Measurements from ENCODE around the gene MAOB. TPM values are rescaled to one million over a fixed set of nuclear protein-coding genes. Genes with fewer than 3 reads are reported as not detected.

The MAOB gene
- total and polyA plus RNA-seq, 12 donors: 10.8 to 90.0 (median 41.2) TPM

DNA sequence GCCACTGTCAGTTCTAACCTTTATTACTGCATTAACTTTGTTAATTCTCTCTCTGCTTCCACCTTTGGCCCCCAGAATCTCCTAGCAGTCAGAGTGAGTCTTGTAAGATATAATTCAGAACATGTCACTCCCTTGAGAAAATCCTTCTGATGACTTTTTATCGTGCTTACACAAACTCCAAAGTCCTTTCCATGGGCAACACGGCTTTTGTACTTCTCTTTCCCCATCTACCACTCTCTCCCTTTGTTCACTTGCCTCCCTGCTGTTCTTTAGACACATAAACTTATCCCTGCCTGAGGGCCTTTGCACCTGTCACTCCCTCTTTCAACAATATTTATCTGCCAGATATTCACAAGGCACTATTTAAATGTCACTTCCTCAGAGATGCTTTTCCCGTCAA is 64.8 kb downstream of the MAOB start:
- Histone ChIP-seq H3K9me3 (replicated peaks in 1 of 3) (no peaks in the 10 kb centered on the region), H3K4me3 (no peak overlapping the region), H3K27ac (no peak overlapping the region), H3K36me3 (replicated peaks in 1 of 2) (no peaks in the 10 kb centered on the region), H3K4me1 (replicated peaks in 1 of 2) (peaks cover 0 to 8% of the 10 kb centered on the region in 2 donors), H3K27me3 (no peaks in the 10 kb centered on the region)
- DNase-seq: no peak
- intact Hi-C loops (cut with DNase I): no loop called here
- no peak for TF ChIP-seq POLR2A (IDR thresholded peaks at IDR 0.05)
- TF ChIP-seq, protein P1, sequence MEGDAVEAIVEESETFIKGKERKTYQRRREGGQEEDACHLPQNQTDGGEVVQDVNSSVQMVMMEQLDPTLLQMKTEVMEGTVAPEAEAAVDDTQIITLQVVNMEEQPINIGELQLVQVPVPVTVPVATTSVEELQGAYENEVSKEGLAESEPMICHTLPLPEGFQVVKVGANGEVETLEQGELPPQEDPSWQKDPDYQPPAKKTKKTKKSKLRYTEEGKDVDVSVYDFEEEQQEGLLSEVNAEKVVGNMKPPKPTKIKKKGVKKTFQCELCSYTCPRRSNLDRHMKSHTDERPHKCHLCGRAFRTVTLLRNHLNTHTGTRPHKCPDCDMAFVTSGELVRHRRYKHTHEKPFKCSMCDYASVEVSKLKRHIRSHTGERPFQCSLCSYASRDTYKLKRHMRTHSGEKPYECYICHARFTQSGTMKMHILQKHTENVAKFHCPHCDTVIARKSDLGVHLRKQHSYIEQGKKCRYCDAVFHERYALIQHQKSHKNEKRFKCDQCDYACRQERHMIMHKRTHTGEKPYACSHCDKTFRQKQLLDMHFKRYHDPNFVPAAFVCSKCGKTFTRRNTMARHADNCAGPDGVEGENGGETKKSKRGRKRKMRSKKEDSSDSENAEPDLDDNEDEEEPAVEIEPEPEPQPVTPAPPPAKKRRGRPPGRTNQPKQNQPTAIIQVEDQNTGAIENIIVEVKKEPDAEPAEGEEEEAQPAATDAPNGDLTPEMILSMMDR (IDR thresholded peaks at IDR 0.05): no peak
- 61 to 93% (median 75%) methylated on average over 3 of the region's 3 CpGs for WGBS, 4 donors

DNA sequence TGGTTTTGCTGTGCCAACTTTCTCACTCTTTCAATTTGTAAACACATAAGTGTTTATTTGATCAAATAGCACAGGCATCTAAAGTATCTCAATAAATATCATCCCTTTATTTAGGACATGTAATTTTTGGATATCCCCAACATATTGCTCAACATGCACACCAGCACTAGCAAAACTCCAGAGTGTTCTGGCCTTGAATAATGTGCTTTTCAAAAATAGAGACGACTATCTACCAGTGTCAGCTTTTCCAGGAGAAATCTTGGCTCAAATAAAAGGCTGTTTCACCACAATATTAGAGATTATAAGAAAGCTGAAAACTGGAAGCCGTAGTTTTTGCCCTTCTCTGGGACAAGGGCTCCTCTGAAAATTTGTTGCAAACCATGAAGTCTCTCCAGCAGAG is 67.0 kb downstream of the MAOB start:
- 24 to 37% (median 27%) methylated on average over 2 of the region's 2 CpGs for WGBS, 4 donors
- no peak for TF ChIP-seq POLR2A (IDR thresholded peaks at IDR 0.05)
- TF ChIP-seq, protein P1 (IDR thresholded peaks at IDR 0.05): no peak

DNA sequence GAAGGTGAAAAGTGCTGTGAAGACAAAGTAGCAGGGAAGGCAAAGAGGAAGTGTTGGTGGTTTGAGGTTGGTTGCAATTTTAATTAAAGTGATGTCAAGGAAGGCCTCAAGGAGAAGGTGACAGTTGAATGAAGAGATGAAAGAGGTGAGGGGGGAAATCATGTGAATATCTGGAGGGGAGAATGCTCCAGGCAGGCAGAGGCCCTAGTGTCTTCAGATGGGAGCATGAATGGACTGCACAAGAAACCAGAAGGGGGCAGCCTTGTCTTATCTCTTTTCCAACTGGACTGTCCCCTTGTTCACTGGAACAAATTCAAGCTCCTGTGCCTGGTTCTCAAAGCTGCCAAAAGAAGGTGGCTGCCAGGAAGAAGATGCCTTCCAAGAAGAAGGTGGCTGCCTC is 68.4 kb downstream of the MAOB start:
- TF ChIP-seq POLR2A (IDR thresholded peaks at IDR 0.05): no peak
- TF ChIP-seq, protein P1 (IDR thresholded peaks at IDR 0.05): peak in 2 of 6 experiments; percentile 7 to 30
- Histone ChIP-seq H3K36me3 (replicated peaks in 1 of 2) (no peaks in the 10 kb centered on the region), H3K27me3 (no peaks in the 10 kb centered on the region), H3K4me1 (replicated peaks in 1 of 2) (peaks cover 0 to 8% of the 10 kb centered on the region in 2 donors), H3K9me3 (replicated peaks in 1 of 3) (no peaks in the 10 kb centered on the region), H3K27ac (no peak overlapping the region), H3K4me3 (no peak overlapping the region)
- peak in 4 of 7 donors; percentile 24 to 54 (median 43) for DNase-seq
- intact Hi-C loops (cut with DNase I): no loop called here

More for the DNA sequence above, 67.0 kb downstream of the MAOB start:
- Histone ChIP-seq H3K27me3 (no peaks in the 10 kb centered on the region), H3K4me1 (replicated peaks in 1 of 2) (peaks cover 0 to 8% of the 10 kb centered on the region in 2 donors), H3K9me3 (replicated peaks in 1 of 3) (no peaks in the 10 kb centered on the region), H3K36me3 (replicated peaks in 1 of 2) (no peaks in the 10 kb centered on the region), H3K4me3 (no peak overlapping the region), H3K27ac (peak overlapping the region in 2 of 5 donors; percentile 23 to 55)
- peak in 1 of 7 donors; percentile 16 for DNase-seq
- intact Hi-C loops (cut with DNase I): no loop called here

DNA sequence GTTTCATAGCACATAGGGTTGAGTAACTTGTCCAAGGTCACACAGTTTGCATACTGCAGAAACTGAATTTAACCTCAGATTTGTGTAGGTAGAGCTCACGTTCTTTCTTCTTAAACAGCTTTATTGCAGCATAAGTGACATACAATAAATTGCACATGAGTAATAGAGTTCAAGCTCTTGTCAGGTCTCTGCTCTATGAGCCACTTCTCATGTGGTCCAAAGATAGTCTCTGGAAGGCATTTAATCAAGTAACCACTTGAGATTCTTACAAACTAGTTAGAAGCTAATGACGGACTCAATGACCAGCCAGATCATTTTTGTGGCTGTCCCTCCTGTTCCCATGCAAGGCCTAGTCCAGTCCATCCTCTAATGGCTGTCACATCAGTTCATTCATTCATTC is 68.9 kb downstream of the MAOB start:
- TF ChIP-seq, protein P1 (IDR thresholded peaks at IDR 0.05): no peak
- TF ChIP-seq POLR2A (IDR thresholded peaks at IDR 0.05): no peak
- intact Hi-C loops (cut with DNase I): no loop called here
- Histone ChIP-seq H3K27ac (no peak overlapping the region), H3K36me3 (replicated peaks in 1 of 2) (no peaks in the 10 kb centered on the region), H3K27me3 (no peaks in the 10 kb centered on the region), H3K4me3 (no peak overlapping the region), H3K4me1 (replicated peaks in 1 of 2) (peaks cover 0 to 8% of the 10 kb centered on the region in 2 donors), H3K9me3 (replicated peaks in 1 of 3) (no peaks in the 10 kb centered on the region)
- WGBS, 4 donors: 60 to 100% (median 67%) methylated on average over 2 of the region's 2 CpGs
- DNase-seq: no peak
